Stimulated activated CD4-positive, alpha-beta T cell treated with anti-CD3 and anti-CD28 coated beads, Interleukin-4, amount 100 ng/mL, for 48 hours (primary cell): ENCODE data around the gene ENTPD2.
"Not testable (repeated sequence)": the region's sequence is repeated elsewhere in the genome, so short reads cannot be mapped to it uniquely, and the experiment has no call there.

Experiments
- DNase-seq, 2 donors: peaks; one replicate each; pipeline ENCODE4 v3.0.0-alpha.2; 2020; ENCODE audit warnings: low read depth in 2 of 2

ENTPD2 gene

GRCh38 chr9:137015976-137016375 lies 37.9 kb downstream of the ENTPD2 start:
- no peak for DNase-seq

DNA sequence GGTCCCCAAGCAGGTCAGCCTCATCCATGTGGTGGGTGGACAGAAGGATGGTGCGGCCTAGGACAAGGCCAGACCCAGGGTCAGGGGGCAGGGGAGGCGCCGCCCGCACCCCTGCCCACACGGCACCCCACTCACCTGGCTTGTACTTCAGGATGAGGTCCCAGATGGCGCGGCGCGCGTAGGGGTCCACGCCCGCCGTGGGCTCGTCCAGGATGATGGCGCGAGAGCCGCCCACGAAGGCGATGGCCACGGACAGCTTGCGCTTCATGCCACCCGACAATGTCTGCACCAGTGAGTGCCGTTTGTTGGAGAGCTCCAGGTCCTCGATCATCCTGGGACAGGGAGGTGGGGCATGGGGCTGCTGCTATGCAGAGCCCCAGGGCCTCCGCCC lies 38.3 kb downstream of the ENTPD2 start:
- DNase-seq = no peak

DNA sequence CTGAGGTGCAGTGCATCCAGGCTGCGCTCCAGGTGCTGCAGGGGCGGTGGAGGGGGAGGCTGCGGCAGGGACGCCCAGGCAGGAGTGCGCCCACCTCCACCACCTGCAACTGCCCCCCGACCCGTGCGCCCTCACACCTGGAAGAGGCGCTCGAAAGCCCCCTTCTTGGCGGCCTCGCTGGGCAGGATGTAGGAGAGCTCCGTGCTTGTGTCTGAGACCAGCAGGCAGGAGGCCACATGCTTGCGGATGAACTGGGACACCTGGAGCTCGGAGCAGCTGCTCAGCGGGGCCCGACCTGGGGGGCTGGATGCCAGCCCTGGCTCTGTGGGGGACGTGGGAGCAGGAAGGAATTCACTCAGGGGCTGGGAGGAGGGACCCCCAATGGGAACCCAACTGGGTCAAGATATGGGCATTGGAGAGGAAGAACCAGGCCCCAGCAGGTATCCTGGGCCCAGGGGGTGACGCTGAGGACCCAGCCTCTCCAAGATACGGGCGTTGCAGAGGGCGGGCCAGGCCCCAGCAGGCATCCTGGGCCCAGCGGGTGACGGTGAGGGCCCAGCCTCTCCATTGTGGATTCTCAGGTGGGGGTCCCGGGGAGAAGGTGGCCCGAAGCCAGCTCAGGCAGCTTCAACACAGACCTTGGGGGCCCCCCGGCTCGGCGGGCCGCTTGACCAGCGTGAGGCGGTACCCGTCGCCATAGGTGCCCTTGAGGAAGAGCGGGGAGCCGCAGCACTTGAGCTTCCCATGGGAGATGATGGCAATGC lies 38.9 kb downstream of the ENTPD2 start:
- DNase-seq = no peak

- no peak for DNase-seq
Measured at GRCh38 chr9:137014166-137014565, 39.7 kb downstream of the ENTPD2 start.

- no peak for DNase-seq
Measured at GRCh38 chr9:137013571-137013940, 40.3 kb downstream of the ENTPD2 start.

DNA sequence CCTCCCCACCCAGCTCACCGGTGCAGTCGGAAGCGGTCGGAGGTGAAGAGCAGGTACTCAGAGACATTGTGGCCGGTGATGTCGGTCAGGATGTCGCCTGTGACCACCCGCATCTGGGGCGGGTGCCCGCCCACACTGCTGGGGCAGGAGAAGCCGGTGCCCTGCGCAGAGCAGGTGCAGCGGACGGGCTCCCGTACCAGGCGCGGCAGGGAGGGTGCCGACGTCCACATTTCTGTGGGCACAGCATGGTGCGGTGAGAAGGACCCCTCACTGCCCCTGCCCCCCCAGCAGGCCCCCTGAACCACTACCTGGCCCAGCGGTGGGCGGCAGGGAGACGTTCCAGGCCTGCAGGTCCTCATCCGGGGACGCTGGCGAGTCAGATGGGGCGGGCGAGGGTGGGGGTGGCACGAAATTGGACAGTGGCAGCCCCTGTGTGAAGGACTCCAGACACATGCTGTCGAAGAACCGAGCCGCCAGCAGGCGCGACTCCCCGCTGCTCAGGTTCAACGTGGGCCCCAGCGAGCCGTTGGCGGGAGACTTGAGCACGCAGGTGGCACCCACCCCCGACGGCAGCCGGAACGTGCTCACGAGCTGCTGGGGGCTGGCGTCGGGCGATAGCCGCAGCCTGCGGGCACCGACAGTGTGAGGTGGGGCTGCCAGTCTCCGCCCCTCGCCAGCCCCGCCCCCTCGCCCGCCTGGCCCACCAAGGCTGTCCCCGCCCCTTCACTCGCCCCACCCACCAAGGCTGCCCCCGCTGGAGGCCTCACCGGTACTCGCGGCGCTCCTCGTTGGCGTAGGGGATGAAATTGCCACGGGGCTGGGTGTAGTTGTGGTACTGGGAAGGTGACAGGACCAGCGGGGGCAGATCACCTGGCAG lies 40.9 kb downstream of the ENTPD2 start:
- no peak for DNase-seq

DNA sequence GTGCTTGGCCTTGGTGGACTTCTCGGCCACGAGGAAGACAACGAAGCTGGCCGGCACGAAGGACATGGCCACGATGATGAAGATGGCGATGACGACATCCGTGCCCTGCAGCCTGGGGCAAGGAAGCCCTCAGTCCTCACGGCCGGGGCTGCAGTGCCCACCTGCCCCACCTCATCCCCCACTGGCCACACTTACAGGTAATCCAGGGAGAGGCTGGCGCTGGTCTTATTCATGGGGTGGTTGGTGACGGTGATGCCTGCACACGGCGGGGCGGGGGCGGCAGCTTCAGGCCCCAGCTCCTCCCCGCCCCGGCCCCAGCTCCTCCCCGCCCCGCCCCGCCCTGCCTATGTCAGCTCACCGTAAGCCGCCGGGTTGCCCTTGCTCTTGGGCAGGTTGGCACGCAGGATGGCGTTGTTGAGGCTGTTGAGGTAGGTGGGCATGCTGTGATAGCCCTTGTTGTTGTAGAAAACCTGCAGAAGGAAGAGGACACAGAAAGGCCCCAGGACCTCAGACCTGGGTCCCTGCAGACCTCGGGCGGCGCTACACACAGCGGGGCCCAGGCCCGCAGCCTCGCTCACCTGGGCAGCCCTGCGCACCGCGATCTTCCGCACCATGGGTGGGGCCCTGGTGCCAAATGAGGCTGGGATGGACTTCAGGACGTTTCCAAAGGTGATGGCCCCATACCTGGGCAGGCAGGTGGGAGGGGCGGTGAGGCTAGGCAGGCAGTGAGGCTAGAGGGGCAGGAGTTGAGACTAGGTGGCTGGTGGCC lies 41.8 kb downstream of the ENTPD2 start:
- no peak for DNase-seq

GRCh38 chr9:137011156-137011555 lies 42.7 kb downstream of the ENTPD2 start:
- no peak for DNase-seq

- no peak for DNase-seq
Measured at GRCh38 chr9:137009938-137010732, 43.7 kb downstream of the ENTPD2 start.

DNA sequence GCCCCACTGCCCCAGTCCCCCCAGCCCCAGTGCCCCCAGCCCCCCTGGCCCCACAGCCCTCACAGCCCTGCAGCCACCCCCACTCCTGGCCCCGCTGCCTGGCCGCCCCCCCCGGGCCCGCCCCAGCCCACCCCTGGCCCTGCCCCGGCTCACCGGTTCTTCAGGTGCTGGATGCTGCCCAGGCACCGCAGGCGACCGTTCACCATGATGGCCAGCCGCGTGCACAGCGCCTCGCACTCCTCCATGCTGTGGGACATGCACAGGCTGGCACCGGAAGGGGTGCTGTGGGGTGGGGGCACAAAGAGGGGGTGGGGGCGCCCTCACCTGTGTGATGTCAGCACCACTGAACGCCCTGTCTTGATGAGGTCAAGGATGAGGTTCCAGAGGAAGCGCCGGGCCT lies 44.6 kb downstream of the ENTPD2 start:
- no peak for DNase-seq

DNA sequence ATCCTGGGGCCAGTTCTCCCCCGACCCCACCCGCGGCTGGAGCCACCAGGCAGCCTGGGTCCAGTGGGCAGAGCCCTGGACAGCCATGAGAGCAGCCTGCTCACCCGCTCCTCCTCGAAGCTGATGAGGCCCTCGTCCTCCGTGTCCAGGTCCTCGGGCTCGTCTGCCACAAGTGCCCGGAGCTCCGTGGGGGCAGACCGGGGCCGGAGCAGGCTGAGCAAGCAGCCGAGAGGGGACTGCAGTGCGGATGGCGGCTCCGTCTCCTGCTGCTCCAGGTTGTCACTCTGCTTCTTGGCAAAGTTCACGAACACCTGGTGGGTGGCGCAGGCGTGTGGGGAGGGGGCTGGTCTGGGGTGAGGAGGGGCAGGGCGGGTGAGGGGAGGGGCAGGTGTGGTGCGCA lies 45.5 kb downstream of the ENTPD2 start:
- no peak for DNase-seq

- no peak for DNase-seq
Measured at GRCh38 chr9:137007816-137008270, 46.0 kb downstream of the ENTPD2 start.

DNA sequence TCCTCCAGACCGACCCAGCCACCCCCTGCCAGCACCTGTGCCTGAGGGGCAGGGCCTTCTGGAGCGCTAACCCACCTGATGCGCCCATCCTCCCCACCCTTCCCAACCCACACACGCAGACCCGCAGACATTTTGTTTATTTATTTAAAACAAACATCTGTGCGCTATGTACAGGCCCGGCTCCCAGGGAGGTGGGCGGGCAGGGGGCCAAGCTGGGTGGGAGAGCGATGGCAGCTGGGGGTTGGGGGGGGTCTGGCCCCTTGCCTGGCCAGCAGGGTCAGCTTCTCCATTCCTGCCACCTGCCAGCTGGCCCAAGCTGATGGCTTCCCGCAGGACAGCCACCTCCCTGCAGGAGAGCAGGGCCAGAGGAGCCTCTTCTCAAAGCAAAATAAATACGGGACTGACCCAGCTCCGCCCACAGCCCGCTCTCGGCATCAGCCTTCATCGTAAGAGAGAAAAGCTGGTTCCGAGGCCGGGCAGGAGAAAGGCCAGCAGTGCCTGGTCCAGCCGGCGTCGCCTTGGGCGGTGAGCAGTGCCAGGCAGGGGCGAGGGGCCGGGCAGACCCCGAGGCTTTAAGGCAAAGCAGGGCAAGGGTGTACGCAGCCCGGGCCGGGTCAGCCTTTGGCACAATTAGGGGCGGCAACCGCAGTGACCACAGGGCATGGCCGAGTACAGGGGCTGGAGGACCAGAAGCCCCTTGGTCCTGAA lies 46.6 kb downstream of the ENTPD2 start:
- DNase-seq = no peak

GRCh38 chr9:137006116-137007003 lies 47.5 kb downstream of the ENTPD2 start:
- DNase-seq = no peak

DNA sequence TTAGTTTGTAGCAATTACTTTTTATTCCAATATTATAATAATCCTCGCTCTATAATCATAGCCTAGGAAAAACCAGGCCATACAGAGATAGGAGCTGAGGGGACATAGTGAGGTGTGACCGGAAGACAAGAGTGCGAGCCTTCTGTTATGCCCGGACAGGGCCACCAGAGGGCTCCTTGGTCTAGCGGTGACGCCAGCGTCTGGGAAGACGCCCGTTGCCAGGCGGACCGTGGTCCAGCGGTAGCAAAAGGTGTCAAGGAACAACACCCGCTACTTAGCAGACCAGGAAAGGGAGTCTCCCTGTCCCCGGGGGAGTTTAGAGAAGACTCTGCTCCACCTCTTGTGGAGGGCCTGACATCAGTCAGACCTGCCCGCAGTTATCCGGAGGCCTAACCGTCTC lies 49.6 kb downstream of the ENTPD2 start:
- not testable (repeated sequence) for DNase-seq

GRCh38 chr9:137002646-137003041 lies 51.2 kb downstream of the ENTPD2 start:
- no peak for DNase-seq

- no peak for DNase-seq
Measured at GRCh38 chr9:137001857-137002645, 51.8 kb downstream of the ENTPD2 start.

DNA sequence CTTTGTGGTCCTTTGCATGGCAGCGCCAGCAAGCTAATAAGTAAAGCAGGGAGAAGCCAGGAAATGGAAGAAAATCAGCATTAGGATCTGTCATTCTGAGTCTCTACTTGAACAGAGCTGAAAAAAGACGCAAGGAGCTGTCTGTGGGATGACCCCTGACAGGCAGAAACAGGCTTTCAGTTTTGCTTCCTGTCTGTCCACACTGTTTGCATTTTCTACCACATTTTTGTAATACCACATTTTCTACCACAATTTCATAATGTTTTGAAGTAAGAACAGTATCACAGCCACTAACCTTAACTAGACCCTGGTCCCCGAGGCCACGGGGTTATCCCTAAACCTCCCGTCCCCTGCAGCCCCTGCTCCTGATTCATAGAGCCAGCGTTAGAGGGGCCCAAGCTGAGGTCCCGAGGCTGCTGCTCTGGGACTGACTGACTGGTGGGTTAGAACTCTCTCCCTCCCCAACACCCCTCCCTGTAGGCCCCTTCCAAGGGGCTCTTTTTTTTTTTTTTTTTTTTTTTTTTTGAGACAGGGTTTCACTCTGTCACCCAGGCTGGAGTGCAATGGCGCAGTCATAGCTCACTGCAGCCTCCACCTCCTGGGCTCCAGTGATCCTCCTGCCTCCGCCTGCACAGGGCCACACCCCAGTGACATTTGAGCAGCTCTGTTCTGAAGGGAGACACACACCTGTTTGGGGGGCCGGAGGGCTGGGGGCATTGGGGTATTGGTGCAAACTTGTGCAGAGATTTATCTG lies 53.5 kb downstream of the ENTPD2 start:
- no peak for DNase-seq
